SK-N-SH (cell line): Measurements from ENCODE around the gene HOTAIR. TPM values are rescaled to one million over a fixed set of nuclear protein-coding genes. Genes with fewer than 3 reads are reported as not detected.
A peak's percentile ranks its signal among the peaks of the same experiment; 100 is the strongest.

Source experiments
- CTCF ChIA-PET: fragments of 300-600, 350-600 bp; formaldehyde crosslinking; extraction: SDS; loops from one replicate; lab custom pipeline; 2021; lab: Yijun Ruan, JAX
- POLR2A ChIA-PET: fragments of 350-600 bp; sonication (Branson Sonifier 250); formaldehyde crosslinking; extraction: SDS; loops from one replicate; lab custom pipeline; 2020; ENCODE audit warnings: antibody characterized with exemption, inconsistent platforms; lab: Yijun Ruan, JAX
- DNase-seq: peaks from one replicate; pipeline ENCODE4 v3.0.0; 2012
- H2AFZ ChIP-seq: fragments of 200-600 bp; sonication (generic); 2 replicates; pipeline ENCODE4 v1.8.1; 2016; ENCODE audit warnings: antibody characterized with exemption, mild to moderate bottlenecking, low read depth
- H3F3A ChIP-seq: fragments of 200-600 bp; sonication (generic); replicated peaks from 2 replicates; pipeline ENCODE3; 2016; ENCODE audit warnings: antibody characterized with exemption, mild to moderate bottlenecking; ENCODE audit not compliant: insufficient read depth
- H3K27ac ChIP-seq, 2 experiments: fragments of 200-500 bp in 1 of 2; fragments of 200-600 bp in 1 of 2; sonication (Bioruptor generic) in 1 of 2; sonication (generic), shearing (Covaris generic) in 1 of 2; 2 replicates each; pipeline versions ENCODE4 v1.5.1 to v1.6.1; 2014 to 2016; ENCODE audit warnings: low read depth in 2 of 2, inconsistent platforms in 1 of 2, low read length in 1 of 2, mild to moderate bottlenecking in 1 of 2, mixed read lengths in 1 of 2
- H3K27me3 ChIP-seq: fragments of 200-600 bp; sonication (generic), shearing (Covaris generic); 2 replicates; pipeline ENCODE4 v1.6.1; 2016; ENCODE audit warnings: mixed run types; ENCODE audit not compliant: insufficient read depth
- H3K36me3 ChIP-seq, 2 experiments: fragments of 200-500 bp in 1 of 2; fragments of 200-600 bp in 1 of 2; sonication (Bioruptor generic) in 1 of 2; sonication (generic) in 1 of 2; replicated peaks in 1 of 2; 2 replicates each; pipeline versions ENCODE3 to v1.5.1; 2014 to 2016; ENCODE audit warnings: low read length in 1 of 2, mild to moderate bottlenecking in 1 of 2; ENCODE audit not compliant: insufficient read depth in 2 of 2, control insufficient read depth in 1 of 2
- H3K4me1 ChIP-seq, 2 experiments: fragments of 200-500 bp in 1 of 2; fragments of 200-600 bp in 1 of 2; sonication (Bioruptor generic) in 1 of 2; sonication (generic), shearing (Covaris generic) in 1 of 2; 2 replicates each; pipeline versions ENCODE4 v1.5.1 to v1.6.1; 2014 to 2016; ENCODE audit warnings: low read depth in 1 of 2, low read length in 1 of 2, mixed run types in 1 of 2; ENCODE audit not compliant: insufficient read depth in 2 of 2, control insufficient read depth in 1 of 2
- H3K4me2 ChIP-seq: fragments of 200-600 bp; sonication (generic), shearing (Covaris generic); 2 replicates; pipeline ENCODE4 v1.6.1; 2017; ENCODE audit warnings: mixed run types
- H3K4me3 ChIP-seq, 2 experiments: fragments of 200-500 bp in 1 of 2; fragments of 200-600 bp in 1 of 2; sonication (Bioruptor generic) in 1 of 2; sonication (generic), shearing (Covaris generic) in 1 of 2; 2 replicates each; pipeline versions ENCODE4 v1.5.1 to v1.8.1; 2014 to 2016; ENCODE audit warnings: low read depth in 2 of 2, inconsistent platforms in 1 of 2, low read length in 1 of 2, mild to moderate bottlenecking in 1 of 2, mixed read lengths in 1 of 2, moderate library complexity in 1 of 2
- H3K79me2 ChIP-seq: fragments of 200-600 bp; sonication (generic); 2 replicates; pipeline ENCODE4 v1.8.1; 2017; ENCODE audit warnings: mild to moderate bottlenecking; ENCODE audit not compliant: insufficient read depth
- H3K9ac ChIP-seq: fragments of 200-600 bp; sonication (generic); 2 replicates; pipeline ENCODE4 v1.6.1; 2017; ENCODE audit warnings: mixed run types
- H3K9me2 ChIP-seq: fragments of 200-600 bp; sonication (generic); 2 replicates; pipeline ENCODE4 v1.6.1; 2017; ENCODE audit warnings: mixed run types
- H3K9me3 ChIP-seq: fragments of 200-600 bp; sonication (generic); 2 replicates; pipeline ENCODE4 v1.6.1; 2017; ENCODE audit warnings: mixed run types, mild to moderate bottlenecking, moderate library complexity
- H4K20me1 ChIP-seq: fragments of 200-600 bp; sonication (generic); 2 replicates; pipeline ENCODE4 v1.6.1; 2017; ENCODE audit warnings: mild to moderate bottlenecking, mixed run types; ENCODE audit not compliant: insufficient read depth
- CTCF ChIP-seq: fragments of 200-600 bp; sonication (generic); IDR thresholded peaks from 2 replicates; pipeline ENCODE4 v1.6.1; 2017; ENCODE audit warnings: antibody characterized with exemption, mild to moderate bottlenecking, moderate library complexity
- EP300 ChIP-seq, 2 experiments: IDR thresholded peaks; 2 replicates each; pipeline versions ENCODE4 v1.4.0 to v1.6.1; 2012; ENCODE audit warnings: borderline replicate concordance in 1 of 2, low read depth in 1 of 2, low read length in 1 of 2
- EZH2phosphoT487 ChIP-seq: fragments of 200-600 bp; sonication (generic); IDR thresholded peaks from 2 replicates; pipeline ENCODE4 v1.6.1; 2017; ENCODE audit warnings: low read depth, mixed run types, mild to moderate bottlenecking, antibody characterized with exemption, moderate library complexity, borderline replicate concordance
- FOSL2 ChIP-seq: IDR thresholded peaks from 2 replicates; pipeline ENCODE4 v1.4.0; 2012; ENCODE audit warnings: low read depth, mild to moderate bottlenecking, moderate library complexity, borderline replicate concordance
- FOXJ3 ChIP-seq: sonication (generic); formaldehyde crosslinking; IDR thresholded peaks from 2 replicates; pipeline ENCODE4 v1.5.1; 2020; ENCODE audit warnings: mild to moderate bottlenecking, missing genetic modification reagents
- JUND ChIP-seq: IDR thresholded peaks from 2 replicates; pipeline ENCODE4 v1.4.0; 2012
- NFIC ChIP-seq: IDR thresholded peaks from 2 replicates; pipeline ENCODE4 v1.4.0; 2012; ENCODE audit warnings: borderline replicate concordance
- PBX3 ChIP-seq: IDR thresholded peaks from 2 replicates; pipeline ENCODE4; 2012
- POLR2AphosphoS5 ChIP-seq: IDR thresholded peaks from 2 replicates; pipeline ENCODE4 v1.6.1; 2012; ENCODE audit warnings: low read depth, low read length
- RCOR1 ChIP-seq: fragments of 150-350 bp; IDR thresholded peaks from 2 replicates; pipeline ENCODE4 v1.6.1; 2017; ENCODE audit warnings: antibody characterized with exemption, low read length
- RFX5 ChIP-seq: IDR thresholded peaks from 2 replicates; pipeline ENCODE4 v1.6.1; 2012; ENCODE audit warnings: mild to moderate bottlenecking, improper control_type of control experiment, low read length
- SIN3A ChIP-seq: IDR thresholded peaks from 2 replicates; pipeline ENCODE4 v1.6.1; 2012; ENCODE audit warnings: low read depth, mild to moderate bottlenecking, low read length, moderate library complexity, borderline replicate concordance
- USF1 ChIP-seq: IDR thresholded peaks from 2 replicates; pipeline ENCODE4 v1.4.0; 2012; ENCODE audit warnings: low read depth, borderline replicate concordance
- USF2 ChIP-seq: fragments of 150-350 bp; IDR thresholded peaks from 2 replicates; pipeline ENCODE4 v1.6.1; 2017; ENCODE audit warnings: antibody characterized with exemption, low read length, low read depth, borderline replicate concordance
- YY1 ChIP-seq: IDR thresholded peaks from 2 replicates; pipeline ENCODE4 v1.4.0; 2012; ENCODE audit warnings: low read depth, mild to moderate bottlenecking
- WGBS: methylation state at CpG from one replicate; pipeline ENCODE4 v1.1.6; 2017; ENCODE audit warnings: low lambda C conversion rate; 5-methylcytosine and 5-hydroxymethylcytosine counted together
- polyA plus RNA-seq, 3 experiments: library from polyadenylated mRNA; depleted of rRNA; stranded (reverse); fragments of >200 nt; gene quantifications; 2 replicates each; pipeline ENCODE4 v1.2.3, GENCODE V29; 2012

Gene HOTAIR
- polyA plus RNA-seq, 1 of the 3 experiments (the other 2 are of a cell fraction): not detected

- no peak for DNase-seq
- Histone ChIP-seq H3K9me3 (no peaks in the 10 kb centered on the region), H3F3A (peaks cover 5% of the 10 kb centered on the region), H3K4me2 (peak overlapping the region; percentile 67; the same call in 1 of the 2 replicates), H2AFZ (no peak overlapping the region), H3K4me1 (peaks cover 0 to 12% of the 10 kb centered on the region in 2 experiments; a peak in 1 of 4 replicates), H3K27me3 (peaks cover 95% of the 10 kb centered on the region), H3K9ac (no peak overlapping the region), H4K20me1 (no peaks in the 10 kb centered on the region), H3K79me2 (no peaks in the 10 kb centered on the region), H3K4me3 (no peak overlapping the region; a peak in 1 of 4 replicates), H3K9me2 (no peaks in the 10 kb centered on the region), H3K36me3 (no peaks in the 10 kb centered on the region), H3K27ac (no peak overlapping the region)
- CTCF ChIA-PET: interaction anchor here (0.8 to 12.8 kb wide), 21 partner anchors 11 to 608 kb away, joined by 3 to 194 read pairs (median 6); partner anchors contain the start of genes HOTAIR, HOXC11, HOXC5 and HOXC9
- WGBS: 16% methylated on average over 5 of the region's 5 CpGs
- TF ChIP-seq RFX5: no peak
- TF ChIP-seq POLR2AphosphoS5: no peak
- TF ChIP-seq PBX3: no peak
- TF ChIP-seq EZH2phosphoT487: no peak
- TF ChIP-seq JUND: no peak
- no peak for TF ChIP-seq USF1
- TF ChIP-seq SIN3A: no peak
- no peak for TF ChIP-seq FOXJ3 (CRISPR knock-in tag)
- no peak for TF ChIP-seq NFIC
- TF ChIP-seq USF2: no peak
- no peak for TF ChIP-seq FOSL2
- no peak for TF ChIP-seq RCOR1
- TF ChIP-seq YY1: no peak
- no peak for TF ChIP-seq EP300 (IDR thresholded peaks at IDR 0.05; ENCODE audit: borderline replicate concordance in 1 of 2, low read depth in 1 of 2, low read length in 1 of 2)
- no peak for TF ChIP-seq CTCF
- POLR2A ChIA-PET: interaction anchor here (0.6 to 2.1 kb wide), 2 partner anchors 12 to 196 kb away, joined by 3 to 5 read pairs; partner anchors contain the start of gene HOXC9
These were observed 13.9 kb upstream of the HOTAIR start for GRCh38 chr12:53988541-53989226.
